ENCODE measurements around the gene NSF.
"Not testable (repeated sequence)": the region's sequence is repeated elsewhere in the genome, so short reads cannot be mapped to it uniquely, and the experiment has no call there.

Gene NSF

GRCh38 chr17:46628753-46629436 lies 38.4 kb downstream of the NSF start:
- in situ Hi-C loops (cut with HindIII; ENCODE audit: low sequenced_read_pairs): not testable (repeated sequence)

DNA sequence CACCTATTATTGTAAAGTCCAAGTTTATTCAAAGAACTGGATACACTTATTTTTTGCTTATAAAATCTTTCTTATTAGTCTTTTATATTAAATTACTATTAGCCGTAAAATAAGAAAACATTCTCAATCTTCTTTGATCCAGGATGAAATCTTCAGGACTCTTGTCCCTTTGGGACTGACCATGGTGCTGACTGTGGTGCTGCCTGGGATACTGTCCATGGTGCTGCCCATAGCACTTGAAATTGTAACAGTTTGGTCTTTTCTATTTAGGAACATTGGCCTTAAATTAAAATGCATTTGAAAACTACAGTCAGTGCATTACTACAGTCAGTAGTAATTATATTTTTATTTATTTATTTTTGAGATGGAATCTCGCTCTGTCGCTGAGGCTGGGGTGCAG lies 41.7 kb downstream of the NSF start:
- in situ Hi-C loops (cut with HindIII; ENCODE audit: low sequenced_read_pairs): not testable (repeated sequence)

DNA sequence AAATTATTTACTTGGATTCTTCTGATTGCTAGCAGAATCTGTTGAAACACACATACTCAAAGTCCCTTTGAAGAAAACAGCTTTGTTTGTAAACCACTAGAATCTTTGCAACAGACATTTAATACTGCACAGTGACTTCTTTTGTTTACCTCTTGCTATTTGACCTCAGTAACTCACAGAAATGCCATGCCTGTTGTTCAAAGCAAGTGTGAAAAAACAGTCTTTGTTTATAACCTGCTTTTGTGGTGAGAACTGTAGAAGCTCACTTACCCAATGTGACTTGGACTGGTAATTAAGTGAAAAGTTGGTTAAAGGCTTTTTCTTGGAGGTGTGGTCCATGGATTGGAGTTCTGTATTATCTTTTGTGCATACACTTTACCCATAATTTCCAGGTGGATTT lies 44.4 kb downstream of the NSF start:
- in situ Hi-C loops (cut with HindIII; ENCODE audit: low sequenced_read_pairs): not testable (repeated sequence)

GRCh38 chr17:46641861-46642656 lies 51.6 kb downstream of the NSF start:
- in situ Hi-C loops (cut with HindIII; ENCODE audit: low sequenced_read_pairs): not testable (repeated sequence)

DNA sequence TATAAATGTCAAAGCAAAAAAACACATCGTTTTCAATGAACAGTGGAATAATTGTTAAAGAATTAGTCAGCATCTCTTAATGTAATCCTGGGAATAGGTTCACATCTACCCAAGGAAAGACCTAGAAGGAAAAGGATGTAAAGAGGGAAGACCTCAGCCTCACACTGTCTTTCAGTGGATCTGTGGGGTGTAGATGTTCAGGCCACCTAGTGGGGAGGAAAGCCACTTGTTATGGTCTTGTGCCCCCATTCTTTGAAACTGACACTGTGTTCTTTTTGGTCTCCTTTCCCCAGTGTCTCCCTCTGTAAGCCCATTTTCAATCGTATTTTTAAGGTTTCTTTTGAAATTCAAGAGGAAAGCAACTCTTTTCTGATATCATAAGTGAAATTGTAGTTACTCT lies 56.8 kb downstream of the NSF start:
- in situ Hi-C loops (cut with HindIII; ENCODE audit: low sequenced_read_pairs): not testable (repeated sequence)

DNA sequence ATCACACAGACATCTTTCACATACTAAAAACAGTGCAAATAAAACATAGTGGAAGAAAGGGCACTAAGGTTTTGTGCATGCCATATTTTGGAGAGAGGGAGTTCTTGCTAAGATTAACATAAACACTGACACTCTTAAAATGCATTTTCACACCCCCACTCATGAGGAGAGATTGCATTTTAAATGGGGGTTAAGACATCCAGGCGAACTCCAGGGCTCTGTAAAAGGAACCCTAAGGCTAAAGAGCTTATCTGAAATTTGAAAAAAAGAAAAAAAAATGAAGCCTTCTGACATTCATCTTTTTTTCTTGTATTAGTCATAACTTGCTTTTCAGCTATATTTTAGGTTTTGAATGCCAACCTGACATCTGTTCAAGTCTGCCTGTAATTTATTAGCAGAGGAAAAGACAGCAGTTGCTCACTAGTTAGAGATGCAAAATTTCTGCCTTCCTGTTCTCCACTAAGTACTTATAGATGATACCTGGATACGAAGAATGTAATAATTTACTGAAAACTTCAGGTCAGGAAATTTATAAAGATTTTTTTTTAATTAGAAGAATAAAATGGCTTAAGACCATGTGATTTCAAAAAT lies 57.3 kb downstream of the NSF start:
- in situ Hi-C loops (cut with HindIII; ENCODE audit: low sequenced_read_pairs): not testable (repeated sequence)

DNA sequence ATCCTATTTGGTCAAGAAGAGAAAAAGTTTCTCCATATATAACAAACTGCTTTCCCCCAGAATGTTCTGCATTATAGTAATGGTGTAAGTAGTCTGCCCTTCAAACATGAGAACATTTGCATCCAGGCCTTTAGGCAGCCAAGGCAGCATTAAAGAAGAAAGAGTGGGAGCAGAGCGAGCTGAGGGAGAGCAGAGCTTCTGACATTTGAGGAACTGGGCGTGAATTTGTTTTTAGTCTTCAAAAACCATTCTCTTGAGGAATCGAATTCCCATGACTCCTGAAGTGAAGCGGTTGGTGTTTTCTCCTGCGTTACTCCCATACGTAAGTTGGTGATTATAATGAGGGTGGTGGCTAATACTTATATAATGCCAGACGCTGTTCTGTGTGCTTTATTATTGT lies 58.8 kb downstream of the NSF start:
- in situ Hi-C loops (cut with HindIII; ENCODE audit: low sequenced_read_pairs): not testable (repeated sequence)

GRCh38 chr17:46652024-46652643 lies 61.7 kb downstream of the NSF start:
- in situ Hi-C loops (cut with HindIII; ENCODE audit: low sequenced_read_pairs): not testable (repeated sequence)

GRCh38 chr17:46658235-46658634 lies 67.8 kb downstream of the NSF start:
- in situ Hi-C loops (cut with HindIII; ENCODE audit: low sequenced_read_pairs): not testable (repeated sequence)

DNA sequence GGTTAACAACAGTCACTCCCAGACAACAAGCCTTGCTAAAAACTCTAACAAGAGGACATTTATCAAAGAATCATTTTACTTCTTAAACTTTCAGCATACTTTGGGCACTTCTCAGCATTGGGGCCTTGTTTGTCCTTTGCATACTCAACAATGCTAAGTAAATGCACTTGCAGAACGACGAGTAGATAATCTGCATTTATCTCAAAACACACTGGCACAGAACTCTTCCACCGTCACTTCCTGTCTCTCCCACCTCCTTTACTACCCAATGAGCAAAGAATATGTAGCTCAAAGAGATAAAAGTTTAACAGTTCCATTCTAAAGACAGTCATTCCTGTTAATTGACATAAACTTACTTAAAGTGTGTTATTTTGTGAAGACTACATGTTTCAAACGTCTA lies 69.2 kb downstream of the NSF start:
- in situ Hi-C loops (cut with HindIII; ENCODE audit: low sequenced_read_pairs): not testable (repeated sequence)

DNA sequence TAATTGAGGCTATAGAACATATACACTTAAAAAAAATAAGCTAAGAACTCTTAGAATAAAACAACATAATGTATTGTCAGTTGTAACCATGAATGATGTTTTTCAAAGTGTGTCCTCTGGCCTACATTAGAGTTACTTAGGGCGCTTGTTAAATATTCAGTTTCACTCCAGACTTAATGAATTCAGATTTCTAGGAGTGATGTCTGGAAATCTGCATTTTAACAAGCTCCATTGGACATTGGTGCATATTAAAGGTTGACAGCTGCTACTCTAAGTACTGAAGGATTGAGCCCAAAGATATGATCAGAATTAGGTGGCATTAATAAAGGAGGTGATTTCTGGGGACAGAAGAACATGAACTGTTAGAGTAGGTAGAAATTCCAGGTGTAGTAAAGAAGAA lies 72.7 kb downstream of the NSF start:
- in situ Hi-C loops (cut with HindIII; ENCODE audit: low sequenced_read_pairs): not testable (repeated sequence)

GRCh38 chr17:46663552-46663951 lies 73.1 kb downstream of the NSF start:
- in situ Hi-C loops (cut with HindIII; ENCODE audit: low sequenced_read_pairs): not testable (repeated sequence)

DNA sequence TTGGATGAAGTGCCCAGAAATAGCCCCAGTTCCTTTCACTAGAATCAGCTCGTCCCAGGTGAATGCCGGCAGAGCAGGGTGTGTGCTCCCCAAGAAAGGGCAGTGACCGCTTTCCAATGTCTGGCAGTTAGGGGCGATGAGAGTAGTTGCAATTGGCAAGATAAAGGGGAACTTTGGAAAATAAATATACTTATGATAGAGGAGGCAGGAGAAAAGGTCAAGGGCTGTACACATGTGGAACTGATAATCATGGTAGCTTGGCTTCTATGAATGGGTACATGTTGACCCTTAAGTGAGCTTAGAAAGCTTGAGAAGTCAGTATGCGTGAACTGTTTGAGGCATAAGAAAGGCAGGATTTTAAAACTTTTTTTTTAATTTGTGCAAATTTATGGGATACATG lies 75.5 kb downstream of the NSF start:
- in situ Hi-C loops (cut with HindIII; ENCODE audit: low sequenced_read_pairs): not testable (repeated sequence)

DNA sequence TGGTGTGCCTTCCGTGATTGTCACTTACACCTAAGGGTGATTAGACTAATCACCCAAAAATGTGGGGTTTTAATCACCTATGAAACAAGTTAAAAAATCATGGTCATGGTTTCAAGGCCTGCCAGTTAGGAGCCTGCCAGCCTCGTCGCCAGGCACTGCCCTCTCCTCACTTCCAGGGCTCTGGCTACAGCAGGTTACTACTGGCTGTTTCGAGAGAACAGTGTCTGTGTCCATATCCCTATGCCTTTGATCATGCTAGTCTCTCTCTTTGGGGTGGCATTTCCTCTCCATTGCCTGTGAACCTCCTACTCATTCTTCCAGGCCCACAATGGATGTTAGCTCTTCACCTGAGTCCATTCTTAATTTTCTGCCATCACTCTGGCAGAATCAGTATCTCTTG lies 80.3 kb downstream of the NSF start:
- in situ Hi-C loops (cut with HindIII; ENCODE audit: low sequenced_read_pairs): not testable (repeated sequence)

GRCh38 chr17:46672777-46673176 lies 82.3 kb downstream of the NSF start:
- in situ Hi-C loops (cut with HindIII; ENCODE audit: low sequenced_read_pairs): not testable (repeated sequence)

- in situ Hi-C loops (cut with HindIII; ENCODE audit: low sequenced_read_pairs): not testable (repeated sequence)
Measured at GRCh38 chr17:46677819-46678218, 87.3 kb downstream of the NSF start.

DNA sequence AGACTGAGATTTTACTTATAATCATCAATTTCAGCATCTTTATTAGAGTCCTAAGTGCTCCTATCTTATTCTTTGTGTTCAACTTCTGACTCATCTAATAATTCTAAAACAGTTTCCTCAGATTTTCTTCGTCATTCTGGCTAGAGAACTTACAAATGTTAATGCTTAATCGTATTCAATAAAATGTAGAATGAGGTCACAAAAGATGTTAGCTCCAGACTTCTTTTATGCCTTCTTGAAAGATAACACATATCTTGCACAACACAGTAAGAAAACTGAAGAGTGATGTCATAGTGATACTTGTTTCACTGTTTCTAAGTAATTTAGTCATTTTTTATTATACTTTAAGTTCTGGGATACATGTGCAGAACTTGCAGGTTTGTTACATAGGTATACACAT lies 93.2 kb downstream of the NSF start:
- in situ Hi-C loops (cut with HindIII; ENCODE audit: low sequenced_read_pairs): not testable (repeated sequence)

- in situ Hi-C loops (cut with HindIII; ENCODE audit: low sequenced_read_pairs): not testable (repeated sequence)
Measured at GRCh38 chr17:46685284-46685683, 94.8 kb downstream of the NSF start.

GRCh38 chr17:46692196-46692595 lies 101.7 kb downstream of the NSF start:
- in situ Hi-C loops (cut with HindIII; ENCODE audit: low sequenced_read_pairs): not testable (repeated sequence)

DNA sequence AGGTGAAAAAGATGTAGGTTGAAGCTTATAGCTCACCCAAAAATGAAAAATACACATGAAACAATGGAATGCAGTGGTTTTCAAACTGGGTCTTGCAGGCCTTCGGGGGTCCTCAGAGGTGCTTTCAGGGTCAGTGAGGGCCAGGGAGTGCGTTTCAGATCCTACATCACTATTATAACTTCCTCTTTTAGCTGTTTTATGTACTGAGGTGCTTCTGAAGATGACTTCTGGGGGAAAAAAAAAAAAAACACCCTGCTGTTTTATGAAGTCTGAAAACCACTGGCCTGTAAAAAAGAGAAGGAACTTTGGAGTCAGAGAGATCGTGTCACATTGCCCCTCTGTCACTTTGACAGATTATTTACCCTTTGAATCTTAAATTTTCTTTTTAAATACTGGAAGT lies 102.8 kb downstream of the NSF start:
- in situ Hi-C loops (cut with HindIII; ENCODE audit: low sequenced_read_pairs): not testable (repeated sequence)

DNA sequence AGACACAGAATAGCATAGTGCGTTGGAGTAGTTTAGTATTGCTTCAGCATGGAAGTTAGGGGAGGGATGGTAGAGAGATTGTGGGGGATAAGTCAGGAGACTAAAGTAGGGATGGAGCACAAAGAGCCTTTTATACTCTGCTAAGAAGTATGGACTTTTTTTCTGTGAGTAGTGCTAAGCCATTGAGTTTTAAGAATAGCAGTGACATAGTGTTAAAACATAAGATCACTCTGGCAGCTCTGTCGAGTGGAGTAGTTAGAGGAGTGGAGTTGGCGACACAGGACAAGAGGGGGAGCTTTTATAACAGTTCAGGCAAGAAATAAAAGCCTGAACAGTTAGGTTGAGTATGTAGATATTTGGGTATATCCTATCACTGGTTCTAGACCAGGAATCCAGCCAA lies 106.1 kb downstream of the NSF start:
- in situ Hi-C loops (cut with HindIII; ENCODE audit: low sequenced_read_pairs): not testable (repeated sequence)

Data from DLD1 (cell line).